ENCODE results near the gene ANXA5.
"Not testable (repeated sequence)": the region's sequence is repeated elsewhere in the genome, so short reads cannot be mapped to it uniquely, and the experiment has no call there.

The ANXA5 gene

GRCh38 chr4:121696581-121697461 lies at the start of gene ANXA5:
TSS of gene ANXA5 (minus strand) at chr4:121696980. CDS start at chr4:121696589, 391 bp downstream.
- in situ Hi-C loops (cut with HindIII; ENCODE audit: low sequenced_read_pairs): no loop called here

- in situ Hi-C loops (cut with HindIII; ENCODE audit: low sequenced_read_pairs): no loop called here
Measured at GRCh38 chr4:121742794-121743193, 46.0 kb upstream of the ANXA5 start.

GRCh38 chr4:121741751-121742150 lies 45.0 kb upstream of the ANXA5 start:
- in situ Hi-C loops (cut with HindIII; ENCODE audit: low sequenced_read_pairs): no loop called here

GRCh38 chr4:121740796-121741409 lies 44.1 kb upstream of the ANXA5 start:
- in situ Hi-C loops (cut with HindIII; ENCODE audit: low sequenced_read_pairs): no loop called here

- in situ Hi-C loops (cut with HindIII; ENCODE audit: low sequenced_read_pairs): no loop called here
Measured at GRCh38 chr4:121739575-121739974, 42.8 kb upstream of the ANXA5 start.

- in situ Hi-C loops (cut with HindIII; ENCODE audit: low sequenced_read_pairs): no loop called here
Measured at GRCh38 chr4:121738780-121739535, 42.2 kb upstream of the ANXA5 start.

- in situ Hi-C loops (cut with HindIII; ENCODE audit: low sequenced_read_pairs): no loop called here
Measured at GRCh38 chr4:121737846-121738554, 41.2 kb upstream of the ANXA5 start.

GRCh38 chr4:121736735-121737351 lies 40.1 kb upstream of the ANXA5 start:
- in situ Hi-C loops (cut with HindIII; ENCODE audit: low sequenced_read_pairs): no loop called here

GRCh38 chr4:121734571-121734970 lies 37.8 kb upstream of the ANXA5 start:
- in situ Hi-C loops (cut with HindIII; ENCODE audit: low sequenced_read_pairs): no loop called here

GRCh38 chr4:121733942-121734341 lies 37.2 kb upstream of the ANXA5 start:
- in situ Hi-C loops (cut with HindIII; ENCODE audit: low sequenced_read_pairs): no loop called here

- in situ Hi-C loops (cut with HindIII; ENCODE audit: low sequenced_read_pairs): not testable (repeated sequence)
Measured at GRCh38 chr4:121729753-121730152, 33.0 kb upstream of the ANXA5 start.

GRCh38 chr4:121728798-121729226 lies 32.0 kb upstream of the ANXA5 start:
- in situ Hi-C loops (cut with HindIII; ENCODE audit: low sequenced_read_pairs): no loop called here

GRCh38 chr4:121728066-121728465 lies 31.3 kb upstream of the ANXA5 start:
- in situ Hi-C loops (cut with HindIII; ENCODE audit: low sequenced_read_pairs): no loop called here

- in situ Hi-C loops (cut with HindIII; ENCODE audit: low sequenced_read_pairs): no loop called here
Measured at GRCh38 chr4:121726642-121727268, 30.0 kb upstream of the ANXA5 start.

GRCh38 chr4:121724671-121725070 lies 27.9 kb upstream of the ANXA5 start:
- in situ Hi-C loops (cut with HindIII; ENCODE audit: low sequenced_read_pairs): no loop called here

- in situ Hi-C loops (cut with HindIII; ENCODE audit: low sequenced_read_pairs): no loop called here
Measured at GRCh38 chr4:121721700-121722099, 24.9 kb upstream of the ANXA5 start.

GRCh38 chr4:121720109-121720508 lies 23.3 kb upstream of the ANXA5 start:
- in situ Hi-C loops (cut with HindIII; ENCODE audit: low sequenced_read_pairs): no loop called here

- in situ Hi-C loops (cut with HindIII; ENCODE audit: low sequenced_read_pairs): no loop called here
Measured at GRCh38 chr4:121717680-121718237, 21.0 kb upstream of the ANXA5 start.

GRCh38 chr4:121714548-121714947 lies 17.8 kb upstream of the ANXA5 start:
- in situ Hi-C loops (cut with HindIII; ENCODE audit: low sequenced_read_pairs): no loop called here

- in situ Hi-C loops (cut with HindIII; ENCODE audit: low sequenced_read_pairs): no loop called here
Measured at GRCh38 chr4:121712783-121713182, 16.0 kb upstream of the ANXA5 start.
